DMS153 treated with DMSO at 0.1 percent for 48 hours (cell line): ENCODE results near the gene SOAT1.
A peak's percentile ranks its signal among the peaks of the same experiment; 100 is the strongest.

Experiments
- DNase-seq: peaks from one replicate; lab custom pipeline; 2025; ENCODE audit not compliant: unreplicated experiment; lab: John Stamatoyannopoulos, UW

The SOAT1 gene

GRCh38 chr1:179303200-179303785 lies 9.7 kb downstream of the SOAT1 start:
- peak; percentile 18 for DNase-seq

- DNase-seq, result no peak
Measured at GRCh38 chr1:179305450-179305849, 11.9 kb downstream of the SOAT1 start.

GRCh38 chr1:179310291-179310690 lies 16.7 kb downstream of the SOAT1 start:
- DNase-seq, result no peak

- DNase-seq, result no peak
Measured at GRCh38 chr1:179310721-179311120, 17.1 kb downstream of the SOAT1 start.

- no peak for DNase-seq
Measured at GRCh38 chr1:179311149-179311700, 17.6 kb downstream of the SOAT1 start.

GRCh38 chr1:179313004-179313403 lies 19.4 kb downstream of the SOAT1 start:
- no peak for DNase-seq

GRCh38 chr1:179314928-179315327 lies 21.3 kb downstream of the SOAT1 start:
- no peak for DNase-seq

- no peak for DNase-seq
Measured at GRCh38 chr1:179318491-179318890, 24.9 kb downstream of the SOAT1 start.

- DNase-seq, result no peak
Measured at GRCh38 chr1:179321533-179322216, 28.1 kb downstream of the SOAT1 start.

GRCh38 chr1:179322557-179322956 lies 29.0 kb downstream of the SOAT1 start:
- DNase-seq, result no peak

GRCh38 chr1:179323436-179323835 lies 29.8 kb downstream of the SOAT1 start:
- no peak for DNase-seq

GRCh38 chr1:179325836-179326235 lies 32.2 kb downstream of the SOAT1 start:
- DNase-seq, result no peak

GRCh38 chr1:179326746-179327145 lies 33.1 kb downstream of the SOAT1 start:
- DNase-seq, result no peak

GRCh38 chr1:179327196-179327595 lies 33.6 kb downstream of the SOAT1 start:
- no peak for DNase-seq

- DNase-seq, result no peak
Measured at GRCh38 chr1:179327679-179328078, 34.1 kb downstream of the SOAT1 start.

GRCh38 chr1:179329862-179330261 lies 36.3 kb downstream of the SOAT1 start:
- no peak for DNase-seq

- no peak for DNase-seq
Measured at GRCh38 chr1:179334440-179334839, 40.8 kb downstream of the SOAT1 start.

GRCh38 chr1:179337288-179337687 lies 43.7 kb downstream of the SOAT1 start:
- no peak for DNase-seq

GRCh38 chr1:179337942-179338560 lies 44.5 kb downstream of the SOAT1 start:
- no peak for DNase-seq

GRCh38 chr1:179340918-179341317 lies 47.3 kb downstream of the SOAT1 start:
- DNase-seq, result no peak

GRCh38 chr1:179341943-179342547 lies 48.4 kb downstream of the SOAT1 start:
- no peak for DNase-seq
